ENCODE data around the gene BORCS6.

- no peak for TF ChIP-seq POLR2A (IDR thresholded peaks at IDR 0.05; ENCODE audit: low read length)
- TF ChIP-seq GATA1 (IDR thresholded peaks at IDR 0.05; ENCODE audit: low read depth, low read length), result no peak
Measured at GRCh38 chr17:8158267-8159031, 31.5 kb downstream of the BORCS6 start.

All from erythroblast (primary cell).